Measurements from ENCODE around the gene COPS3. TPM values are rescaled to one million over a fixed set of nuclear protein-coding genes. Genes with fewer than 3 reads are reported as not detected.

Gene COPS3
- total and polyA plus RNA-seq, 2 of the 4 experiments (the other 2 are of a cell fraction): 71.4 to 144 TPM

- no peak overlapping the region for H3K27ac ChIP-seq (ENCODE audit: insufficient read depth, low read length)
- no peak overlapping the region for H2AK5ac ChIP-seq (ENCODE audit: low read depth, low read length)
- H3K9me3 ChIP-seq (ENCODE audit: control insufficient read depth, insufficient read depth, low read length): no peaks in the 10 kb centered on the region
- BruUV-seq (replicated peaks): no TSS peak
- H2AK9ac ChIP-seq (replicated peaks; ENCODE audit: low read depth, low read length, poor library complexity): no peak overlapping the region
- no peaks in the 10 kb centered on the region for H3K4me1 ChIP-seq (ENCODE audit: control insufficient read depth, insufficient read depth, low read length)
- H3K27me3 ChIP-seq (ENCODE audit: control insufficient read depth, insufficient read depth, low read length): no peaks in the 10 kb centered on the region
- DNase-seq (no peak), ATAC-seq (ENCODE audit: low read depth) (no peak)
- no peak overlapping the region for H2BK120ac ChIP-seq (ENCODE audit: low read depth, low read length)
- no peak overlapping the region for H4K5ac ChIP-seq (ENCODE audit: low read depth, low read length)
- in situ Hi-C loops (cut with MboI; ENCODE audit: low sequenced_read_pairs) (no loop called here), dilution Hi-C loops (cut with HindIII; ENCODE audit: low sequenced_read_pairs, unreplicated experiment) (no loop called here), intact Hi-C loops (cut with micrococcal nuclease) (no loop called here)
- H2BK5ac ChIP-seq (ENCODE audit: low read depth, low read length, poor library complexity, severe bottlenecking): no peak overlapping the region
- H3K36me3 ChIP-seq (ENCODE audit: control insufficient read depth, insufficient read depth, low read length): peaks cover 77% of the 10 kb centered on the region
- no peak overlapping the region for H3K56ac ChIP-seq (ENCODE audit: extremely low read depth, insufficient read depth, low read length)
- no peak overlapping the region for H3K18ac ChIP-seq (ENCODE audit: low read depth, low read length)
- H3K9ac ChIP-seq (ENCODE audit: low read depth, low read length): no peak overlapping the region
- H4K8ac ChIP-seq (ENCODE audit: low read depth in 2 of 2, low read length in 2 of 2): no peak overlapping the region
- WGBS, 2 experiments (ENCODE audit: extremely low coverage in 2 of 2, insufficient read length in 1 of 2): 100% methylated on average over 1 of the region's 8 CpGs; no CpG with 5 or more reads in 1 of the 2 experiments
- H2BK15ac ChIP-seq (ENCODE audit: low read depth, low read length): no peak overlapping the region
- no peak overlapping the region for H4K91ac ChIP-seq (ENCODE audit: insufficient read depth, low read depth, low read length)
- no peak overlapping the region for H3K23ac ChIP-seq (ENCODE audit: low read depth, low read length)
- H3K4me3 ChIP-seq (ENCODE audit: insufficient read depth, low read depth, low read length): no peak overlapping the region
- TF ChIP-seq RAD21 (IDR thresholded peaks at IDR 0.05; ENCODE audit: low read length): no peak
- no peak for TF ChIP-seq MXI1 (IDR thresholded peaks at IDR 0.05; ENCODE audit: borderline replicate concordance, low read depth, low read length)
- TF ChIP-seq CEBPB (IDR thresholded peaks at IDR 0.05; ENCODE audit: low read depth, low read length): no peak
- TF ChIP-seq, protein P1, sequence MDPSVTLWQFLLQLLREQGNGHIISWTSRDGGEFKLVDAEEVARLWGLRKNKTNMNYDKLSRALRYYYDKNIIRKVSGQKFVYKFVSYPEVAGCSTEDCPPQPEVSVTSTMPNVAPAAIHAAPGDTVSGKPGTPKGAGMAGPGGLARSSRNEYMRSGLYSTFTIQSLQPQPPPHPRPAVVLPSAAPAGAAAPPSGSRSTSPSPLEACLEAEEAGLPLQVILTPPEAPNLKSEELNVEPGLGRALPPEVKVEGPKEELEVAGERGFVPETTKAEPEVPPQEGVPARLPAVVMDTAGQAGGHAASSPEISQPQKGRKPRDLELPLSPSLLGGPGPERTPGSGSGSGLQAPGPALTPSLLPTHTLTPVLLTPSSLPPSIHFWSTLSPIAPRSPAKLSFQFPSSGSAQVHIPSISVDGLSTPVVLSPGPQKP (IDR thresholded peaks at IDR 0.05; ENCODE audit: borderline replicate concordance, low read depth, low read length): no peak
- TF ChIP-seq NFE2L2 (IDR thresholded peaks at IDR 0.05; ENCODE audit: low read depth, low read length): no peak
- TF ChIP-seq USF2 (IDR thresholded peaks at IDR 0.05; ENCODE audit: low read depth, low read length): no peak
- TF ChIP-seq FOS (IDR thresholded peaks at IDR 0.05; ENCODE audit: low read depth, low read length): no peak
- no peak for TF ChIP-seq RFX5 (IDR thresholded peaks at IDR 0.05; ENCODE audit: low read depth, low read length)
- TF ChIP-seq RCOR1 (IDR thresholded peaks at IDR 0.05; ENCODE audit: insufficient replicate concordance, low read length): no peak
- no peak for TF ChIP-seq CTCF (conservative IDR thresholded peaks at IDR 0.05; ENCODE audit: low read depth, low read length)
- TF ChIP-seq BHLHE40 (IDR thresholded peaks at IDR 0.05; ENCODE audit: low read depth, low read length): no peak
- TF ChIP-seq SMC3 (IDR thresholded peaks at IDR 0.05; ENCODE audit: low read depth, low read length): no peak
- TF ChIP-seq POLR2A (IDR thresholded peaks at IDR 0.05; ENCODE audit: low read depth, low read length): no peak
- TF ChIP-seq CHD1 (IDR thresholded peaks at IDR 0.05; ENCODE audit: low read depth, low read length): no peak
- TF ChIP-seq MAFK (IDR thresholded peaks at IDR 0.05; ENCODE audit: low read depth, low read length): no peak
- TF ChIP-seq MAZ (IDR thresholded peaks at IDR 0.05; ENCODE audit: borderline replicate concordance, low read depth, low read length): no peak
- H3K4me2 ChIP-seq (ENCODE audit: low read depth, low read length): no peak overlapping the region
- H3K14ac ChIP-seq (replicated peaks; ENCODE audit: low read depth, low read length): no peak overlapping the region
- H3K79me1 ChIP-seq (ENCODE audit: low read depth in 1 of 2, low read length in 2 of 2): peaks cover 0 to 33% of the 10 kb centered on the region in 2 experiments; a peak in 3 of 4 replicates
- ChIA-PET POLR2A (ENCODE audit: unreplicated experiment) (no interaction called here), CTCF (no interaction called here)
- H4K20me1 ChIP-seq (ENCODE audit: insufficient read depth, low read length): peaks cover 15% of the 10 kb centered on the region
- H3K9me1 ChIP-seq (ENCODE audit: insufficient read depth, low read length): peaks cover 6% of the 10 kb centered on the region; the same call in 1 of the 2 replicates
- no peak overlapping the region for H3K4ac ChIP-seq (ENCODE audit: low read depth, low read length)
- H2BK20ac ChIP-seq (ENCODE audit: low read depth, low read length): no peak overlapping the region
- no peak overlapping the region for H2AFZ ChIP-seq (replicated peaks; ENCODE audit: low read length, poor library complexity)
These were observed 65.5 kb downstream of the COPS3 start for GRCh38 chr17:17215575-17215974.
